IMR-90 (cell line): ENCODE results near the gene MROH2B. TPM values are rescaled to one million over a fixed set of nuclear protein-coding genes. Genes with fewer than 3 reads are reported as not detected.

Experiments
- ATAC-seq: fragments of 200-7000 bp; cut with Tn5 transposase; 2 replicates; pipeline ENCODE4 v1.9.1; 2020; ENCODE audit warnings: low read depth, mild to moderate bottlenecking, moderate library complexity
- BruUV-seq: library from RNA; stranded (reverse); fragments of 400-500 nt; replicated peaks from 2 replicates; lab custom pipeline; 2021; lab: Mats Ljungman, UMichigan
- CTCF ChIA-PET: fragments of 300-600 bp; formaldehyde crosslinking; extraction: SDS; loops from one replicate; lab custom pipeline; 2021; ENCODE audit warnings: antibody characterized with exemption; lab: Yijun Ruan, JAX
- POLR2A ChIA-PET: fragments of 300-600 bp; sonication (Branson Sonifier 250); formaldehyde crosslinking; loops from one replicate; lab custom pipeline; 2022; ENCODE audit warnings: antibody characterized with exemption; ENCODE audit not compliant: unreplicated experiment; lab: Charles Lee
- DNase-seq: peaks from one replicate; pipeline ENCODE4 v3.0.0; 2013
- H2AFZ ChIP-seq: replicated peaks from 2 replicates; pipeline ENCODE3; 2013; ENCODE audit warnings: low read length, mild to moderate bottlenecking; ENCODE audit not compliant: poor library complexity
- H2AK5ac ChIP-seq: 2 replicates; pipeline ENCODE4 v1.6.1; 2013; ENCODE audit warnings: low read depth, low read length, inconsistent platforms
- H2AK9ac ChIP-seq: replicated peaks from 2 replicates; pipeline ENCODE3; 2013; ENCODE audit warnings: mild to moderate bottlenecking, low read depth, low read length, moderate library complexity; ENCODE audit not compliant: poor library complexity
- H2BK120ac ChIP-seq: 2 replicates; pipeline ENCODE4 v1.6.1; 2013; ENCODE audit warnings: low read depth, low read length, inconsistent platforms
- H2BK15ac ChIP-seq: 3 replicates; pipeline ENCODE4 v1.6.1; 2013; ENCODE audit warnings: low read depth, low read length, inconsistent platforms
- H2BK20ac ChIP-seq: 2 replicates; pipeline ENCODE4 v1.6.1; 2013; ENCODE audit warnings: low read depth, mild to moderate bottlenecking, inconsistent platforms, low read length, moderate library complexity
- H2BK5ac ChIP-seq: 2 replicates; pipeline ENCODE4 v1.6.1; 2013; ENCODE audit warnings: mild to moderate bottlenecking, low read depth, low read length, inconsistent platforms; ENCODE audit not compliant: poor library complexity, severe bottlenecking
- H3K14ac ChIP-seq: replicated peaks from 2 replicates; pipeline ENCODE4 v1.6.1; 2013; ENCODE audit warnings: low read depth, low read length, inconsistent platforms
- H3K18ac ChIP-seq: 2 replicates; pipeline ENCODE4 v1.6.1; 2013; ENCODE audit warnings: low read depth, low read length, control low read depth
- H3K23ac ChIP-seq: 2 replicates; pipeline ENCODE4 v1.6.1; 2013; ENCODE audit warnings: low read depth, low read length, inconsistent platforms
- H3K27ac ChIP-seq: 2 replicates; pipeline ENCODE4 v1.5.1; 2013; ENCODE audit warnings: mild to moderate bottlenecking, control low read depth, low read length; ENCODE audit not compliant: insufficient read depth
- H3K27me3 ChIP-seq: 2 replicates; pipeline ENCODE4 v1.6.1; 2013; ENCODE audit warnings: low read length; ENCODE audit not compliant: control insufficient read depth, insufficient read depth
- H3K36me3 ChIP-seq: 2 replicates; pipeline ENCODE4 v1.6.1; 2013; ENCODE audit warnings: low read length, mixed read lengths; ENCODE audit not compliant: control insufficient read depth, insufficient read depth
- H3K4ac ChIP-seq: 2 replicates; pipeline ENCODE4 v1.6.1; 2013; ENCODE audit warnings: low read depth, low read length, inconsistent platforms
- H3K4me1 ChIP-seq: 2 replicates; pipeline ENCODE4 v1.6.1; 2013; ENCODE audit warnings: low read length, mixed read lengths; ENCODE audit not compliant: control insufficient read depth, insufficient read depth
- H3K4me2 ChIP-seq: 2 replicates; pipeline ENCODE4 v1.6.1; 2013; ENCODE audit warnings: low read depth, mild to moderate bottlenecking, control low read depth, low read length, moderate library complexity
- H3K4me3 ChIP-seq: 2 replicates; pipeline ENCODE4 v1.5.1; 2013; ENCODE audit warnings: low read depth, mild to moderate bottlenecking, control low read depth, low read length, moderate library complexity; ENCODE audit not compliant: insufficient read depth
- H3K56ac ChIP-seq: 2 replicates; pipeline ENCODE4 v1.6.1; 2013; ENCODE audit warnings: low read length, inconsistent platforms; ENCODE audit not compliant: insufficient read depth; ENCODE audit errors: extremely low read depth
- H3K79me1 ChIP-seq, 2 experiments: 2 replicates each; pipeline ENCODE4 v1.6.1; 2013; ENCODE audit warnings: low read length in 2 of 2, inconsistent platforms in 1 of 2, low read depth in 1 of 2
- H3K9ac ChIP-seq: 2 replicates; pipeline ENCODE4 v1.6.1; 2013; ENCODE audit warnings: low read depth, low read length, control low read depth
- H3K9me1 ChIP-seq: 2 replicates; pipeline ENCODE4 v1.6.1; 2013; ENCODE audit warnings: low read length, inconsistent platforms; ENCODE audit not compliant: insufficient read depth
- H3K9me3 ChIP-seq: 2 replicates; pipeline ENCODE4 v1.6.1; 2013; ENCODE audit warnings: low read length; ENCODE audit not compliant: control insufficient read depth, insufficient read depth
- H4K20me1 ChIP-seq: 2 replicates; pipeline ENCODE4 v1.6.1; 2013; ENCODE audit warnings: low read length, inconsistent platforms; ENCODE audit not compliant: insufficient read depth
- H4K5ac ChIP-seq: 2 replicates; pipeline ENCODE4 v1.6.1; 2013; ENCODE audit warnings: mild to moderate bottlenecking, low read depth, low read length, control low read depth
- H4K8ac ChIP-seq, 2 experiments: 2 replicates each; pipeline ENCODE4 v1.6.1; 2013; ENCODE audit warnings: low read depth in 2 of 2, low read length in 2 of 2, control low read depth in 1 of 2, inconsistent platforms in 1 of 2
- H4K91ac ChIP-seq: 2 replicates; pipeline ENCODE4 v1.6.1; 2013; ENCODE audit warnings: low read depth, low read length, inconsistent platforms; ENCODE audit not compliant: insufficient read depth
- MAFK ChIP-seq: IDR thresholded peaks from 2 replicates; pipeline ENCODE4 v1.6.1; 2012; ENCODE audit warnings: low read depth, low read length, improper control_type of control experiment
- MXI1 ChIP-seq: IDR thresholded peaks from 2 replicates; pipeline ENCODE4 v1.6.1; 2012; ENCODE audit warnings: low read depth, mild to moderate bottlenecking, low read length, moderate library complexity, borderline replicate concordance
- SMC3 ChIP-seq: fragments of 150-350 bp; IDR thresholded peaks from 2 replicates; pipeline ENCODE4 v1.6.1; 2016; ENCODE audit warnings: low read depth, mild to moderate bottlenecking, antibody characterized with exemption, low read length, moderate library complexity
- WGBS, 2 experiments: methylation state at CpG; one replicate each; pipeline versions ENCODE4 v1.1.5 to v1.1.7; 2013; ENCODE audit warnings: missing lambda C conversion rate in 2 of 2; ENCODE audit not compliant: insufficient read length in 1 of 2; ENCODE audit errors: extremely low coverage in 2 of 2; 5-methylcytosine and 5-hydroxymethylcytosine counted together
- dilution Hi-C: fragments of 300-500 bp; cut with HindIII; formaldehyde crosslinking; loops from one replicate; pipeline ENCODE4 v1.14.3; 2018; ENCODE audit warnings: low sequenced_read_pairs; ENCODE audit not compliant: unreplicated experiment
- in situ Hi-C: fragments of 300-500 bp; cut with MboI; formaldehyde crosslinking; loops from 3 replicates; pipeline ENCODE4 v1.14.3; 2019; ENCODE audit warnings: low sequenced_read_pairs, inconsistent platforms, mixed read lengths
- intact Hi-C: fragments of 100-400 bp; cut with micrococcal nuclease; formaldehyde crosslinking; loops from 2 replicates; pipeline ENCODE4 v1.10.0; 2022
- polyA plus RNA-seq, 3 experiments: library from polyadenylated mRNA; depleted of rRNA; stranded (reverse); fragments of >200 nt; gene quantifications; 2 replicates each; pipeline ENCODE4 v1.2.3, GENCODE V29; 2012; ENCODE audit warnings: low replicate concordance in 1 of 3
- total RNA-seq: library from RNA; depleted of rRNA; stranded (reverse); fragments of >200 nt; gene quantifications from 2 replicates; pipeline ENCODE4 v1.2.3, GENCODE V29; 2012

The MROH2B gene
- total and polyA plus RNA-seq, 2 of the 4 experiments (the other 2 are of a cell fraction): not detected

DNA sequence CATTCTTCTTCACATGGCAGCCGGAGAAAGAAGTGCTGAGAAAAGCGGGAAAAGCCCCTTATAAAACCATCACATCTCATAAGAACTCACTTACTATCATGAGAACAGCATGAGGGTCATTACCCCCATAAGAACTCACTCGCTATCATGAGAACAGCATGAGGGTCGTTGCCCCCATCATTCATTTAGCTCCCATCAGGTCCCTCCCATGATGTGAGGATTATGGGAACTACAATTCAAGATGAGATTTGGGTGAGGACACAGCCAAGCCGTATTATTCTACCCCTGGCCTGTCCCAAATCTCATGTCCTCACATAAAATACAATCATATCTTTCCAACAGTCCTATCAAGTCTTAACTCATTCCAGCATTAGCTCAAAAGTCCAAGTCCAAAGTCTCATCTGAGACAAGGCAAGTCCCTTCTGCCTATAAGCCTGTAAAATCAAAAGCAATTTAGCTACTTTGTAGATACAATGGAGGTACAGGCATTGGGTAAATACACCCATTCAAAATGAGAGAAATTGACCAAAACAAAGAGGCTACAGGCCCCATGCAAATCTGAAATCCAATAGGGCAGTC is 79.1 kb downstream of the MROH2B start:
- peak overlapping the region; percentile 99 for H2BK5ac ChIP-seq
- H3K4me1 ChIP-seq: peaks cover 14% of the 10 kb centered on the region; the same call in 1 of the 2 replicates
- peak overlapping the region; percentile 79; the same call in 1 of the 2 replicates for H3K18ac ChIP-seq
- peak overlapping the region; percentile 60; the same call in 1 of the 2 replicates for H3K4ac ChIP-seq
- peak overlapping the region; percentile 59; the same call in 1 of the 2 replicates for H3K27ac ChIP-seq
- no TSS peak for BruUV-seq
- no peak overlapping the region for H2AK5ac ChIP-seq
- in situ Hi-C loops (no loop called here), dilution Hi-C loops (no loop called here), intact Hi-C loops (loop anchor here (2.0 to 5.0 kb wide), 2 partner anchors 80 to 123 kb away; no protein-coding TSS in a partner anchor)
- ATAC-seq (no peak), DNase-seq (no peak)
- peaks cover 2% of the 10 kb centered on the region; the same call in 1 of the 2 replicates for H3K9me3 ChIP-seq
- peaks cover 6% of the 10 kb centered on the region; the same call in 1 of the 2 replicates for H3K9me1 ChIP-seq
- no peaks in the 10 kb centered on the region for H3K79me1 ChIP-seq
- no peak overlapping the region for H2AFZ ChIP-seq
- no CpG with 5 or more reads among the region's 5 CpGs for WGBS, 2 experiments
- peak overlapping the region; percentile 11 for H2BK120ac ChIP-seq
- no peak for TF ChIP-seq MAFK
- TF ChIP-seq SMC3: no peak
- TF ChIP-seq MXI1: no peak
- H4K8ac ChIP-seq: peak overlapping the region; percentile 2 to 61; a peak in 2 of 4 replicates
- H4K5ac ChIP-seq: peak overlapping the region; percentile 81; the same call in 1 of the 2 replicates
- 0 out of 2 replicates have a peak overlapping the region, but pooled peaks have one; percentile 23 for H3K9ac ChIP-seq
- no peaks in the 10 kb centered on the region for H3K27me3 ChIP-seq
- H2BK20ac ChIP-seq: peak overlapping the region; percentile 1; the same call in 1 of the 2 replicates
- no peaks in the 10 kb centered on the region for H4K20me1 ChIP-seq
- no peak overlapping the region for H2AK9ac ChIP-seq
- no peaks in the 10 kb centered on the region for H3K36me3 ChIP-seq
- no peak overlapping the region for H3K4me3 ChIP-seq
- no peak overlapping the region for H3K23ac ChIP-seq
- H2BK15ac ChIP-seq: no peak overlapping the region
- H3K4me2 ChIP-seq: peak overlapping the region; percentile 24; the same call in 1 of the 2 replicates
- peak overlapping the region; percentile 39; the same call in 1 of the 2 replicates for H4K91ac ChIP-seq
- ChIA-PET CTCF (no interaction called here), POLR2A (no interaction called here)
- no peak overlapping the region for H3K56ac ChIP-seq
- H3K14ac ChIP-seq: peak overlapping the region; percentile 55; the same call in 1 of the 2 replicates
